Activated naive CD8-positive, alpha-beta T cell treated with anti-CD3 and anti-CD28 coated beads, Interleukin-2, amount 50 U/mL, for 16 hours (primary cell): ENCODE results near the gene ALPK1.
"Not testable (repeated sequence)": the region's sequence is repeated elsewhere in the genome, so short reads cannot be mapped to it uniquely, and the experiment has no call there.

Experiments
- DNase-seq: peaks from one replicate; pipeline ENCODE4 v3.0.0-alpha.2; 2020; ENCODE audit warnings: low read depth, low spot score

The ALPK1 gene

DNA sequence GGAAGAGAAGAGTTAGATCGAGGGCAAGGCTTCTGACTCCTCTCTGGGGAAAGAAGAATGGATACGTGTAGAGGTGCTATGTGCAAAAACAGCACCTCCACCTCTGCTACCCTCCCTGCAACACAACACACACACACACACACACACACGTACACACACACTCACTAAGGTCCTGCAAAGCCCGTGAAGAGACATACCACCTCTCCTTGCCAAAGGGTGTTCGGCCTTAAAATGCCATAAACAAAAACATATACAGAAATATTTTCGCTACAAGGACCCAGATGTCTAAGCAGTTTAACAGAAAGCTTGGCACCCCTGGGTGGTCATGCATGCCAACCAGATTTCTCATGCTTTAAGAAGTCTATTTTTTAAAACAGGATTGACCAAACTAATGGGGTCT lies 13.0 kb upstream of the ALPK1 start:
- no peak for DNase-seq

DNA sequence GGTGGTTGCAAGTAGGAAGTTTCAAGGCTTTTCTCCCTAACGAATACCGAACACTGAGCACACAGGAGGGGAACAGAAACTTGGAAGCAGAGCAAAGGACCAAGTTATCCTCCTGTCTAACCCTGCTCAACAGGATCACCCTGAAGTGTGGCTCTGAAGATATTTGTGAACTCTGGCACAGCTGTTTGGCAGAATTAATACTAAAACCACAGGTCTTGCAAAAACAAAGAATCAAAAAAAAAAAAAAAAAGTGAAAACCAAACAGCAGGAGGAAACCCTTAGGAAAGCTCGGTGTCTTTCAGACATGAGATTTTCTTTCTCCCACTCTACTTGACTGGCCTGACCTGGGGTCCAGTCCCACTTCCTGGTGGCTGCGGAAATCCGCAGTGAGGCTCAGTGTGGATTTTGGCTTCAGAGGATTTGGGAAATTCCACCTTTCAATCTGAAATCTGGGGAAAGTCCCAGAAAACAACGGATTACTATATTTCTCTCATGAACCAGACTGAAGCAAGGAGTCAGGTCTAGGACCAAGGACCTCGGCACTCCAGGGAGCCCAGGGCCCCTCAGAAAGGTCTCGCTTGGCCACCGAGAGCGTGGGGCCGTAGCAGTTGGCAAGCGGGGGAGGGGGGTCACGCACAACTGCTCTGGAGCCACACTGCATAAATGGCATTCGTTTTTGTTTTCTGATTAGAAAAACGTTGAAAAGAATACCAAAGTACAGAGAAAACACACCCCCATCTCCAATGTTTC lies 12.3 kb upstream of the ALPK1 start:
- DNase-seq = no peak

DNA sequence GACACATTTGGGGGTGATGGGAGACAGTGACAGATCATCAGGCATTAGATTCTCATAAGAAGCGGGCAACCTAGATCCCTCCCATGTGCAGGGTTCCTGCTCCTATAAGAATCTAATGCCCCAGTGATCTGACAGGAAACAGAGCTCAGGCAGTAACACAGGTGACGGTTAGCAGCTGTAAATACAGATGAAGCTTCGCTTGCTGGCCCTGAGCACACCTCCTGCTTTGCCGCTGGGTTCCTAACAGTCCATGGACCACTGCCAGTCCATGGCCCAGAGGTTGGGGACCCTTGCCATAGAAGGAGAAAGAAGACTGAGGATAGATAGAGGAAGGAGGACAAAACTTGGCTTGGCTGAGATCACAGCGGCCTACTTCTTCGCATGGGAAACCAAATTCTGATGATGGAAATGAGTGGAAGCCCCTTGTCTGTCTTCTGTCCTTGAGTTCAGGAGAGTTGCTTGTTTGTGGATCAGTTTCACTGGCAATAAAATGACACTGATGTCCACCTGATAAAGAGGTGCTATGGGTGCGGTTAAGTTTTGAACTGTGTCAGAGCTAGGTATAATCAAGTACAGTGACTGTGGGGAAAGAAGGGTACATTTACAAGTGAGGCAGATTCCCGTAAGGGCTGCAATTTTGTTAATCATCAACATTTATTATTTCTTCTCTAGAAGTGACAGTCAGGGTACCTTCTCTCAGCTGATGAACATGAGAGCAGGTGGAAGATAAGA lies 9.7 kb upstream of the ALPK1 start:
- DNase-seq = no peak

DNA sequence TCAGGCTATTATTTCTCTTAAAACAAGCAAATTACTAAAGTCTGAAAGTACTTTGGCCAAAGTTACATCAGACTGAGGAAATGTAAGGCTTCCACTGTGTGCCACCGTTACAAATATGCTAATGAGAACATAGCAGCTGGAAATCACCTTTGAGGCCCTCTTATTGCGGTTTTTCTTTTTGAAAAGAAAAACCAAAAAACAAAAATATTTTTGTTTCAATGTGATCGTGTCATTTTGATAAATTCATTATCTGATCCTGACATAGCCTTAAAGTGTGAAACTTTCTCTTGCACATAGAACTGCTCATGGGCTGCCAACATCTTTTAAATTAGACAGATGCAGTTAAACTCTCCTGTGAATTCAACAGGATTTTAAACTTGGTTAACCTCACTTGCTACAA lies 8.7 kb upstream of the ALPK1 start:
- no peak for DNase-seq

DNA sequence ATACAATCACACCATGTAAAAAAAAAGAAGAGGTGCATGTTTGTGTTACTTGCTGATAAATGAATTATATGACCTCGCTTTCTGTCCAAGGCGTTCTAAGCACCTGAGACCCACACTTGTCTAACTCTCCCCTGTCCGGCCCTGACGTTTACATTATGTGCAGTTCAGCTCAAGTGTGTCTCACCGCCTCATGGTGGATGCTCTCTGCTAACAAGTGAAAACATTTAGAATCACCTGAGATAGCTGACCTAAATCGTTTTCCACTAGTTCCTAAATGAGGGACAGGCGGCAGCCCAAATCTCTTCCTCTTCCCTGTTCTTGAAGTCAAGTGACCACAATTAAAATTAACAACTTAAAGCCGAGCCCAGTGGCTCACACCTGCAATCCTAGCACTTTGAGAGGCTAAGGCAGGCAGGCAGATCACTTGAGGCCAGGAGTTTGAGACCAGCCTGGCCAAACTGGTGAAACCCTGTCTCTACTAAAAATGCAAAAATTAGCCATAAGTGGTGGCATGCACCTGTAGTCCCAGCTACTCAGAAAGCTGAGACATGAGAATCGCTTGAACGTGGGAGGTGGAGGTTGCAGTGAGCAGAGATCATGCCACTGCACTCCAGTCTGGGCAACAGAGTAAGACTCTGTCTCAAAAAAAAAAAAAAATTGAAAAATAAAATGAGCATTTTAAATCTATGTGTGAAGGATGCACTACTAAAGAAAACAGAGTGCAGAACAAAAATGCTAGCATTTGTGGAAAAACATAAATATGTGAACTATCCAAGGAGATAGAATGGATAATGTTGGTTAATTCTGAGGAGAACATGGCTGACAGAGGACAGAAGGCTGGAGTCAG lies 7.5 kb upstream of the ALPK1 start:
- DNase-seq = no peak

DNA sequence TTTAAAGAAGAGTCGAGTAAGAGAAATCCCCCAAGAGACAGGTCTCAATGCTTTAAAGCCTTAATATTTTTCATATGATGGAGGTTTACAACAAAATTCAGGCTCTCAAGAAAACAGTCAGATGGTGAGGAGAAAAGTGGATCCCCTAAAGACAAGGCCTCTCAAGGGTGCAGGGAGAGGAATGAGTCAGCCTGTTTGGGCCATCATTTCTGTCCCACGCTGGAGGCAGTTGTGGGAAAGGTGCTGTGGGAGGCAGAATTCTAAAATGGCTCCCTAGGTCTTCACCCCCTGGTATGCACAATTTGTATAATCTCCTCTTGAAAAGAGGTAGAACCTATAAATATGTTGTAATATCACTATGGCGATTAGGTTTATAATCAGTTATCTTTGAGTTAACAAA lies 6.8 kb upstream of the ALPK1 start:
- DNase-seq = no peak

DNA sequence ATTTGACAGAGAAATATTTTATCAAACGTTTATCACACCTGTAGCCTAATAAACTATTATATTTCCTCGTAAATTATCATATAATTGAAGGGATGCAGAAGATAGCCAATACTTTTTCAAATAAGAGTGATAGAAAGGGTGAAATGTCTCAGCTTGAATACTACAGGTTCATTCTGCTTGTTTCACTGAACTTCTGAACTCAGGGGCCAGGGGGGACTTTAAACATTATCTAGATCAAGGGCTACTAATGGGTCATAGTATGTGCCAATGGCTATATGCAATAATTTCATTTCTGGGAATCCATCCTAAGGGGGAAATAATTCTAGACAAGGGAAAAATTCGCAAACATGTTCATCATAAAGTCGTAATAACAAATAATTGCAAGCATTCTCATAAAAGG lies 2.6 kb downstream of the ALPK1 start:
- no peak for DNase-seq

DNA sequence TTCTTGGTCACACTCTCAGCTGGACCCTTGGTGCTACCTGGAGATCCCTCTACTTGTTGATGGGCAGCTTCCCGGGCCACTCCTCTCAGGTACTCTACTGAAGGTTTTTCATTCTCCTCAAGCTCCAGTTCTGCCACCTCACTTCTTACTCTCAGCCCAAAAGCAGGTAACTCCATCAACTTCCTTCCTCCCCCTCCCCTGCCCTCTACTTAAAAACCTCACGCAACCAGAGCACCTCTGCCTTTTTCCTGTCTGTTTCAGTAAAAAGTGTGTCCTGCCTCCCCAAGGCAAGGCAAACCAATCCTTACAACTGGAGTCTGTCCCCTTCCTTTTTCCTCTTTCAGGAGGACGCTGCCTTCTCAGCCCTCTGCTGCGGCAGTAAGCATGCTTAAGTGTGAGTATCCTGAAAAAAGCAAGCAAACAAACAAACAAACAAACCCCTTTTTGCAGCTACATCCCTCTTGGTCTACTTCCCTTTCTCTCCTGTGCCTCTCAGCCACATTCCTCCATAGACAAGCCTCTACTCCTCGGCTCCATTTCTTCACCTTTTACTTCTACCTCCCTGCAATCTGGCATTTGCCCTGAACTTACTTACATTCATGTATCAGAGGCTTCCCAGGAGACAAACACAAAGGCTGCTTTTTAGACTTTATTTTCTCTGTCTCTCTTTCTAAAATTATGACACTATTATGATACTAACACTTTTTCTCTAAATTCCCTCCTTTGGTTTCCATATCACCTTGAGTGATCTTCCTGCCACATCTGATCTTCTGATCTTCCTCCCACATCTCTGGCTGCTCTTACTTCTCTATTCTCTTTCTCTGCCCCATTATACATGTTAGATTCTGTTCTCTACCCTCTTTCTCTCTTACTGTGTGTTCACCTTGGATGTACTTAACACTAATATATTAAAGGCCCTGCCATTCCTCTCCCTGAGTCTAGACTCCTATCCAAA lies 5.4 kb downstream of the ALPK1 start:
- DNase-seq = no peak

DNA sequence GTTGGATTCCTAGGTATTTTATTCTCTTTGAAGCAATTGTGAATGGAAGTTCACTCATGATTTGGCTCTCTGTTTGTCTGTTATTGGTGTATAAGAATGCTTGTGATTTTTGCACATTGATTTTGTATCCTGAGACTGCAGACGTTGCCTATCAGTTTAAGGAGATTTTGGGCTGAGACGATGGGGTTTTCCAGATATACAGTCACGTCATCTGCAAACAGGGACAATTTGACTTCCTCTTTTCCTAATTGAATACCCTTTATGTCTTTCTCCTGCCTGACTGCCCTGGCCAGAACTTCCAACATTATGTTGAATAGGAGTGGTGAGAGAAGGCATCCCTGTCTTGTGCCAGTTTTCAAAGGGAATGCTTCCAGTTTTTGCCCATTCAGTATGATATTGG lies 8.3 kb downstream of the ALPK1 start:
- not testable (repeated sequence) for DNase-seq

DNA sequence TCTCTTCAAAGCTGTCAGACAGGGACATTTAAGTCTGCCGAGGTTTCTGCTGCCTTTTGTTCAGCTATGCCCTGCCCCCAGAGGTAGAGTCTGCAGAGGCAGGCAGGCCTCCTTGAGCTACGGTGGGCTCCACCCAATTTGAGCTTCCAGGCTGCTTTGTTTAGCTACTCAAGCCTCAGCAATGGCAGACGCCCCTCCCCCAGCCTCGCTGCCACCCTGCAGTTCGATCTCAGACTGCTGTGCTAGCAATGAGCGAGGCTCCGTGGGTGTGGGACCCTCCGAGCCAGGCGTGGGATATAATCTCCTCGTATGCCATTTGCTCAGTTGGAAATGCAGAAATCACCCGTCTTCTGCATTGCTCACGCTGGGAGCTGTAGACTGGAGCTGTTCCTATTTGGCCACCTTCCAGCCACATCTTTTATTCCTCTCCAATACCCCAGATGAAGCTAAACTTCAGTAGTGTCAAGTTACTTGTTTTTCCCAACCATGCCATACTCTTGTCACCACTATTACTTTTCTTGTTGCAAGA lies 12.2 kb downstream of the ALPK1 start:
- DNase-seq = peak; percentile 11

DNA sequence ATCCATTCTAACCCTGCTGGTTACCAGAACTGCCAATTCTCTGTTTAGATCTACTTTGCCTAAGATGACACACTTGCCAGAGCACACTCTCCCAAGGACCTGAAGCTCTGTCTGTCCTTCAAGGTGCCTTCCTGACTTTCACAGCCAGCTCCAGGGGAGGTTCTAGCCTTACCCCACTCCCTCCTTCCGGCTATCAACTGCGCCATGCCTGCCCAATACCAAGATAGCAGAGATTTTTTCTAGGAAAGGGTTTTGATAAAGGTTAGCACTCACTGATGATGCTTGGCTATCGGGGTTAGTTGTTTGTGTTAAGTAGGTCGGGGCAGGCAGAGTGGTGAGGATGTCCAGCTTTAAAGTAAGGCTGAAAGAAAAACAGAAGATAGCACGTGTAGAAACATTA lies 14.3 kb downstream of the ALPK1 start:
- no peak for DNase-seq

DNA sequence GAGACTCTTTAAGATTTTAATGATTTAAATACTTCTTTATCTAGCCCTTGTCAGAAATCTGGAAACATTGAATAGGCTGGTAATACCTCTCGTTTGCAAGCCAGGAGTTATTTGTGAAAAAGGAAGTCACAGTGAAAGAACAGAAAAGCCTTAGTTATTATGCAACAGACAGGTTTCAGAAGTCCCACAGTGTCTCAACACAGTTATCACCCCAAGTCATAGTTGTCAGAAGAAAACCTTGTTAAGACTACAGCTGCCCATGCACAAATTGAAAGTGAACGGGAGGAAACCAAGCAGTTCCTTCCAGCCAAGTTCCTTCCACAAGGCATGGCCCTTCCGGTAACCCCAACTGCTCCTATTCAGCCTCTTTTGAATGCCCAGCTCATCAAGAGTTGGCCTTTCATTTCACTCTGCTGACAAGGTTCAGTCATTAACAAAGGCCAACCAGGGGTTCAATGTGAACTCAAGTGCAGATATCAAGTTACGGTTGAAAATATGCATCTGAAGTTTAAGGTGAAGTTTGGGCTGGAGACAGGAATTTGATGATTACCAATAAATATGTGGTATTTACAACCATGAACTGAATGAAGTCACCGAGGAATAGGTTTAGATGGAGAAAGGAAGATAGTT lies 15.6 kb downstream of the ALPK1 start:
- no peak for DNase-seq

DNA sequence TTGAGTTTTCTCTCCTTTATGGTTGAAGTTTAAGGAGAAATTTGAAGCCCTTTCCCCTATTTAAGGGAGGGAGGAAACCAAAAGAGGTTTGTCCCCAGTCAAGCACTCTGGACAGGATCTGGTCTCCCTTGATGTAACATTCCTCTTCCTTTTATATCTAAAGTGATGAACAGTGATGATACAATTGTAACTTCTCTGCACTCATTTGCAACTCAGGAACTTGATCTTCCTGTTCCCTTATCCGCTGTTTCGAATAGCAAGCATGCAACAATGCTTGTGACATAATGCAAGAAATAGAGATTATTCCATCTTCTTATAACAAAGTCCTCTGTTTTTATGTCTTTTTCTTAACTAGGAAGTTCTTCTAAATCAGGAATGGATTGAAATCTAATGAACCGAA lies 18.3 kb downstream of the ALPK1 start:
- no peak for DNase-seq

DNA sequence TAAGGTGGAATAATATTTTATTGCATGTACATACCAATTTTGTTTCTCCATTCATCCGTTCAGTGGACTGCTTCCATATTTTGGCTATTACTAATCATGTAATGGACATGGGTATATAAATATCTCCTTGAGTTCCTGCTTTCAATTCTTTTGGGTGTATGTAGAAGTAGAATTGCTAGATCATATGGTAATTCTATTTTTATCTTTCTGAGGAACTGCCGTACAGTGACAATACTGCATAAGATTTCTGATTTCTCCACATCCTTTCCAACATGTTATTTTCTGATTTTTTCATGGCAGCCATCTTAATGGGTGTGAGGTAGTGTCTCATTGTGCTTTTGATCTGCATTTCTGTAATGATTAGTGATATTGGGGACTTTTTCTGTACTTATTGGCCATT lies 19.2 kb downstream of the ALPK1 start:
- DNase-seq = no peak

DNA sequence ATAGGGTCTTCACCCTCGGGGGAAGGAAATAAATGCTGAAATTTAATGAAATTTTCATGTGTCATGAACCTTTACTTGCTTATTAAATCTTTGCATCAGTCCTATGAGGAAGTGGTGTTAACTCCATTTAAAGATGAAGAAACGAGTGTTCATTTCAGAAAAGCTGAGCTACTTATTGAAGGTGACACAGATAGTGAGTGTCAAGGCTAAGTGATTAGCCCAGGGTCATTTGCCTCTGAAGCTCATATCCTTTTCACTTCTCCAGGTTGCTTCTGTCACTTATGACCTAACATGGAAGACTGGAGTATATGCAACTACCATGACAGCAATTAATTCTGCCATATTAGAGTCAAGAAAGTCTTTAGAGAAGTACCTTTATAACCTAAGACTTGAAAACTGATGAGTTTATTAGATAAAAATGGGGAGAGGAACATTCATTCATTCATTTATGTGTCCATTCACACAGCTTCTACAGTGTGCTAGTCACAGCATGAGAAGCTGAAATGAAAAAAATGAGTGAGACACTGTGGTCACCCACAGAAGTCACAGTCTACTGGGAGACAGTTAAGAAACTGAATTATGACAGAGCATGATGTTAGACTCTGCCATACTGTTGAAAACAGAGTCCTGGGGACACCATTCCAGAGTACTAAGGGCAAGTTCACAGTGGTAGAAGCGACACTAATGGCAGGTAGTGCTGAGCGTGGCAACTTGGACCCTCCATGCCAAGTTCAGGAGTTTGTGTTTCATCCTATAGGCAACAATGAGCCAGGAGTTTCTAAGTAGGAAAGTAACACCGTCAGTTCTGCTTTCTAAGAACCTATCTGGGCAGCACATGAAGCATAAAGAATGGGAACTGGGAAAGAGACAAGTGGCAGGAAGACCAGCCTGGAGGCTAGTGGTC lies 21.3 kb downstream of the ALPK1 start:
- no peak for DNase-seq

DNA sequence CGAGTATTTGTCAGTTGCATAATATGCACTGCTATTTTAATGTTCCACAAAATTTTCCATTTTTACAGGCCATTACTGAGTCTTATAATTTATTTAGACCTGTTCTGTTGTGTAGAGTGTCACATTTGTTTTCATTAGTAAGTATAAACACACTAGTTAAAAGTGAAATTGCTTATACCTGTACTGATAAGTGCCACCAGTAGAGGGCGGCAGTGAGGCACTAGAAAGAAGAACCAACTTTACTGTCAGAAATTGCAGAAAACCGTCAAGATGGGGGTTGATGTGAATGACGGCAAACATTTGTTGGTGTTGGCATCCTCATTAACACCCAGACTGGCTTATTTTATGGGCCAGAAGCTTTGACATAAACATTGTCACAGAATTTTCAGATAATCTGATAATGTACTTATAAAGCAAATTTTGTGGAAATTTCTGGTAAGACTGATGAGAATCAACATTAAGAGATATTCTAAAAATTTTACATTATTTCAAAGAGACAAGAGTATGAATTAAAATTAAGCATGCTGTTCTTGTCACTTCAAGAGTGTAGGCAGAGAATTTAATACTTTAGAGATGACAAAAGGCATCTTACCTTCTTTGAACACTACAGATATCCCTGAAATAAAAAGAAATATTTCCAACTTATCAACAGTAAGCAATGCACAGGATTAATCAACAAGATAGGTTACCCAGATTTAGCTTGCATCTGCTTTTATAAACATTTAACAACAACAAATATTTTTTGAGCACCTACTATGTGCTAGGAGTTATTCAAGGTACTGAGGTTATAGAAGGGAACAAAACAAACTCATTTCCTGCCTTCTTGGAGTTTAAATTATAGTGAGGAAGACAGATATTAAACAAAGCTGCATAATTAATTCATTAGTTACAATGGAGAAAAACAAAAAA lies 24.9 kb downstream of the ALPK1 start:
- peak; percentile 59 for DNase-seq

DNA sequence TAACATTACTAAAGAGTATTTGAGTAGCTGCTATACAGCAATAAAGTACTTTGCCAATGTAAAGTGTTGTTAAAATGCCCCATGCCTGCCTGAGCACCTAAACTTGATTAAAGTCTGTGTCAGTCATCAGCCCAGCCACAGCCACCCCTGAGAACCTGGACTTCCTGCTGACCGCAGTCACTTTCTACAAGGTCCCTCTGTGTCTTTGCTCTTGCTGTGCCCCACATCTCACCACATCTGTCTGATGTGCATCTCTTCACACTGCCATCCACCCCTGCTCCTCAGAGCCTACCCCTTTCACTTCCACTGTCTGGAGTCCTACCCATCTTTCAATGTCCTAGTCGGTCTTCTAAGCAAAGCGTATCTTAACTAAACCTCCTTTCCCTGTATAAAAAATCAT lies 25.7 kb downstream of the ALPK1 start:
- DNase-seq = no peak

DNA sequence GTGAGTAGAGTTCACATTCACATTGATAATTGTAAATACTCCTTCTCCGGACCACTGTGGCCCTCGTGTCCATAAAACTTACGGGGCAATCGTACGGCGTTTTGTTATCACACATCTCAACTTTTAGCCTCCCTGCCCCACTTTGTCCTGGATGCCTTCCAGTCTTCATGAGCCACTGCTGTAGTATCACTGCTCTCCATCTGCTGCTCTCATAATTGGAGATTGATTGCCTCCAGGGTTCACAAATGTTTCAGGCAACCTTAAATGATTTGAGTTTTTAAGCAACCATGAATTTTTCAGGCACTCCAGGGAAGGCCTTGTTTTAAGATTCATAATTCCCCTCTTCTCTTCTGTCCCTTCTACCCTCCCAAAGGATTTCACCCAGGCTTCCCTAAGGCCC lies 28.4 kb downstream of the ALPK1 start:
- DNase-seq = no peak
